Dendritic cell treated with granulocyte-macrophage colony-stimulating factor and Interleukin-4, amounts not matched to agents 40 ng/mL and 50 ng/mL, for 4 days (primary cell): ENCODE measurements around the gene VPS35L.
A peak's percentile ranks its signal among the peaks of the same experiment; 100 is the strongest.

Source experiments
- H3K27ac Mint-ChIP-seq: one replicate; pipeline ENCODE4 v1.8.0; 2022; ENCODE audit warnings: mild to moderate bottlenecking, mixed read lengths
- H3K27me3 Mint-ChIP-seq: one replicate; pipeline ENCODE4 v1.8.0; 2022; ENCODE audit warnings: mild to moderate bottlenecking, mixed read lengths
- H3K36me3 Mint-ChIP-seq: one replicate; pipeline ENCODE4 v1.8.0; 2022; ENCODE audit warnings: low read depth, mixed read lengths
- H3K4me1 Mint-ChIP-seq: one replicate; pipeline ENCODE4 v1.8.0; 2022; ENCODE audit warnings: low read depth, mixed read lengths
- H3K4me3 Mint-ChIP-seq: one replicate; pipeline ENCODE4 v1.8.0; 2022; ENCODE audit warnings: mild to moderate bottlenecking, moderate library complexity, mixed read lengths
- H3K9me3 Mint-ChIP-seq: one replicate; pipeline ENCODE4 v1.8.0; 2022; ENCODE audit warnings: mixed read lengths
- intact Hi-C: fragments of 100-400 bp; cut with micrococcal nuclease; formaldehyde crosslinking; loops from one replicate; pipeline ENCODE4 v1.15.0; 2022

The VPS35L gene

GRCh38 chr16:19555938-19556771, 652 bp downstream of the VPS35L start:
- intact Hi-C loops: loop anchor here (1.0 kb wide), 2 partner anchors 33 to 489 kb away; partner anchors contain the start of genes CCP110 and COQ7
- Mint-ChIP-seq H3K9me3 (no peaks in the 10 kb centered on the region), H3K4me3 (peak overlapping the region; percentile 75), H3K36me3 (peaks cover 10% of the 10 kb centered on the region), H3K4me1 (peaks cover 25% of the 10 kb centered on the region), H3K27me3 (no peaks in the 10 kb centered on the region), H3K27ac (peak overlapping the region; percentile 92)

GRCh38 chr16:19559242-19559910, 3.9 kb downstream of the VPS35L start:
- intact Hi-C loops: loop anchor here (1.0 kb wide), 1 partner anchor 327 kb away; no protein-coding TSS in a partner anchor
- Mint-ChIP-seq H3K36me3 (peaks cover 35% of the 10 kb centered on the region), H3K27ac (no peak overlapping the region)

GRCh38 chr16:19560078-19560477, 4.6 kb downstream of the VPS35L start:
- peaks cover 41% of the 10 kb centered on the region for H3K36me3 Mint-ChIP-seq
- peaks cover 36% of the 10 kb centered on the region for H3K4me1 Mint-ChIP-seq
- no peaks in the 10 kb centered on the region for H3K27me3 Mint-ChIP-seq
- no peak overlapping the region for H3K27ac Mint-ChIP-seq
- intact Hi-C loops: no loop called here
- H3K4me3 Mint-ChIP-seq: no peak overlapping the region
- no peaks in the 10 kb centered on the region for H3K9me3 Mint-ChIP-seq

More at GRCh38 chr16:19559242-19559910, 3.9 kb downstream of the VPS35L start:
- Mint-ChIP-seq H3K4me3 (no peak overlapping the region), H3K27me3 (no peaks in the 10 kb centered on the region), H3K4me1 (peaks cover 36% of the 10 kb centered on the region), H3K9me3 (no peaks in the 10 kb centered on the region)

- intact Hi-C loops: no loop called here
- H3K9me3 Mint-ChIP-seq: no peaks in the 10 kb centered on the region
Observed at GRCh38 chr16:19563377-19563776, 7.9 kb downstream of the VPS35L start.

GRCh38 chr16:19566362-19566761, 10.9 kb downstream of the VPS35L start:
- Mint-ChIP-seq H3K9me3 (no peaks in the 10 kb centered on the region), H3K36me3 (peaks cover 94% of the 10 kb centered on the region), H3K27me3 (no peaks in the 10 kb centered on the region), H3K4me1 (peaks cover 8% of the 10 kb centered on the region), H3K4me3 (no peak overlapping the region), H3K27ac (no peak overlapping the region)
- intact Hi-C loops: no loop called here

More at GRCh38 chr16:19563377-19563776, 7.9 kb downstream of the VPS35L start:
- Mint-ChIP-seq H3K36me3 (peaks cover 65% of the 10 kb centered on the region), H3K27ac (no peak overlapping the region), H3K27me3 (no peaks in the 10 kb centered on the region), H3K4me1 (peaks cover 20% of the 10 kb centered on the region), H3K4me3 (no peak overlapping the region)

GRCh38 chr16:19567560-19567959, 12.1 kb downstream of the VPS35L start:
- Mint-ChIP-seq H3K4me1 (no peaks in the 10 kb centered on the region), H3K27ac (no peak overlapping the region), H3K36me3 (peaks cover 94% of the 10 kb centered on the region), H3K4me3 (no peak overlapping the region), H3K27me3 (no peaks in the 10 kb centered on the region), H3K9me3 (no peaks in the 10 kb centered on the region)
- intact Hi-C loops: no loop called here

- H3K4me3 Mint-ChIP-seq: no peak overlapping the region
- no peaks in the 10 kb centered on the region for H3K4me1 Mint-ChIP-seq
- intact Hi-C loops: no loop called here
- no peaks in the 10 kb centered on the region for H3K9me3 Mint-ChIP-seq
- H3K27ac Mint-ChIP-seq: no peak overlapping the region
- H3K27me3 Mint-ChIP-seq: no peaks in the 10 kb centered on the region
- H3K36me3 Mint-ChIP-seq: peaks cover 97% of the 10 kb centered on the region
Observed at GRCh38 chr16:19573997-19574396, 18.5 kb downstream of the VPS35L start.

- Mint-ChIP-seq H3K36me3 (peaks cover 97% of the 10 kb centered on the region), H3K27me3 (no peaks in the 10 kb centered on the region)
- intact Hi-C loops: no loop called here
Observed at GRCh38 chr16:19574615-19575014, 19.1 kb downstream of the VPS35L start.

GRCh38 chr16:19578378-19578971, 23.0 kb downstream of the VPS35L start:
- Mint-ChIP-seq H3K4me3 (no peak overlapping the region), H3K4me1 (peaks cover 3% of the 10 kb centered on the region), H3K36me3 (peaks cover 97% of the 10 kb centered on the region), H3K27me3 (no peaks in the 10 kb centered on the region), H3K27ac (no peak overlapping the region), H3K9me3 (peaks cover 10% of the 10 kb centered on the region)
- intact Hi-C loops: no loop called here

More at GRCh38 chr16:19574615-19575014, 19.1 kb downstream of the VPS35L start:
- Mint-ChIP-seq H3K4me1 (no peaks in the 10 kb centered on the region), H3K27ac (no peak overlapping the region), H3K9me3 (no peaks in the 10 kb centered on the region), H3K4me3 (no peak overlapping the region)

GRCh38 chr16:19582050-19582831, 26.7 kb downstream of the VPS35L start:
- Mint-ChIP-seq H3K4me3 (no peak overlapping the region), H3K27me3 (no peaks in the 10 kb centered on the region), H3K9me3 (peaks cover 10% of the 10 kb centered on the region), H3K4me1 (peaks cover 11% of the 10 kb centered on the region), H3K27ac (no peak overlapping the region), H3K36me3 (peaks cover 100% of the 10 kb centered on the region)
- intact Hi-C loops: no loop called here

GRCh38 chr16:19583665-19584300, 28.3 kb downstream of the VPS35L start:
- intact Hi-C loops: no loop called here
- no peak overlapping the region for H3K4me3 Mint-ChIP-seq
- H3K4me1 Mint-ChIP-seq: peaks cover 11% of the 10 kb centered on the region
- no peaks in the 10 kb centered on the region for H3K27me3 Mint-ChIP-seq
- peaks cover 99% of the 10 kb centered on the region for H3K36me3 Mint-ChIP-seq
- no peak overlapping the region for H3K27ac Mint-ChIP-seq
- H3K9me3 Mint-ChIP-seq: peaks cover 10% of the 10 kb centered on the region

GRCh38 chr16:19588661-19589060, 33.2 kb downstream of the VPS35L start:
- Mint-ChIP-seq H3K27me3 (no peaks in the 10 kb centered on the region), H3K27ac (no peak overlapping the region), H3K4me1 (peaks cover 6% of the 10 kb centered on the region), H3K36me3 (peaks cover 91% of the 10 kb centered on the region), H3K9me3 (no peaks in the 10 kb centered on the region), H3K4me3 (no peak overlapping the region)
- intact Hi-C loops: no loop called here

- H3K9me3 Mint-ChIP-seq: no peaks in the 10 kb centered on the region
- H3K27me3 Mint-ChIP-seq: no peaks in the 10 kb centered on the region
- peaks cover 2% of the 10 kb centered on the region for H3K4me1 Mint-ChIP-seq
- H3K27ac Mint-ChIP-seq: no peak overlapping the region
- H3K4me3 Mint-ChIP-seq: no peak overlapping the region
- peaks cover 91% of the 10 kb centered on the region for H3K36me3 Mint-ChIP-seq
- intact Hi-C loops: no loop called here
Observed at GRCh38 chr16:19589106-19589505, 33.6 kb downstream of the VPS35L start.
